HEK293T (cell line): ENCODE data around the gene NOXA1.

Experiments used
- CTCF ChIA-PET: fragments of 350-600 bp; formaldehyde crosslinking; extraction: SDS; loops from one replicate; lab custom pipeline; 2021; ENCODE audit warnings: antibody characterized with exemption, inconsistent platforms; lab: Yijun Ruan, JAX
- POLR2A ChIA-PET: fragments of 350-600 bp; formaldehyde crosslinking; extraction: SDS; loops from one replicate; lab custom pipeline; 2020; ENCODE audit warnings: antibody characterized with exemption, inconsistent platforms; lab: Yijun Ruan, JAX
- DNase-seq: peaks from one replicate; pipeline ENCODE4 v3.0.0; 2012; ENCODE audit warnings: mixed read lengths; ENCODE audit errors: extremely low spot score
- ARNT ChIP-seq: fragments of 450-650 bp; IDR thresholded peaks from 2 replicates; pipeline ENCODE4 v1.6.1; 2017; ENCODE audit warnings: mild to moderate bottlenecking
- BHLHE40 ChIP-seq: fragments of 450-650 bp; IDR thresholded peaks from 2 replicates; pipeline ENCODE4 v1.6.1; 2016; ENCODE audit warnings: mild to moderate bottlenecking, moderate library complexity, borderline replicate concordance
- CTBP1 ChIP-seq: fragments of 450-650 bp; IDR thresholded peaks from 2 replicates; pipeline ENCODE4 v1.6.1; 2016; ENCODE audit warnings: borderline replicate concordance
- ELF4 ChIP-seq: fragments of 450-650 bp; IDR thresholded peaks from 2 replicates; pipeline ENCODE4 v1.6.1; 2017; ENCODE audit warnings: antibody characterized with exemption
- FOXA1 ChIP-seq: fragments of 450-650 bp; IDR thresholded peaks from 2 replicates; pipeline ENCODE4 v1.6.1; 2016; ENCODE audit warnings: mild to moderate bottlenecking
- FOXK2 ChIP-seq: fragments of 450-650 bp; IDR thresholded peaks from 2 replicates; pipeline ENCODE4 v1.6.1; 2016; ENCODE audit warnings: mild to moderate bottlenecking
- FOXM1 ChIP-seq: fragments of 450-650 bp; IDR thresholded peaks from 2 replicates; pipeline ENCODE4 v1.6.1; 2017; ENCODE audit warnings: mild to moderate bottlenecking, borderline replicate concordance
- HDGF ChIP-seq: fragments of 450-650 bp; IDR thresholded peaks from 2 replicates; pipeline ENCODE4 v1.6.1; 2017; ENCODE audit warnings: antibody characterized with exemption, borderline replicate concordance
- L3MBTL2 ChIP-seq: fragments of 450-650 bp; conservative IDR thresholded peaks from 2 replicates; pipeline ENCODE4 v1.6.1; 2016; ENCODE audit warnings: mild to moderate bottlenecking
- LEF1 ChIP-seq: fragments of 450-650 bp; IDR thresholded peaks from 2 replicates; pipeline ENCODE4 v1.6.1; 2017; ENCODE audit warnings: mild to moderate bottlenecking, borderline replicate concordance
- NFRKB ChIP-seq: fragments of 450-650 bp; IDR thresholded peaks from 2 replicates; pipeline ENCODE4 v1.6.1; 2016; ENCODE audit warnings: mild to moderate bottlenecking, moderate library complexity
- PKNOX1 ChIP-seq: fragments of 450-650 bp; IDR thresholded peaks from 2 replicates; pipeline ENCODE4 v1.6.1; 2016
- SP1 ChIP-seq: fragments of 450-650 bp; IDR thresholded peaks from 2 replicates; pipeline ENCODE4 v1.6.1; 2017
- SUZ12 ChIP-seq: fragments of 450-650 bp; IDR thresholded peaks from 2 replicates; pipeline ENCODE4 v1.6.1; 2016; ENCODE audit warnings: mild to moderate bottlenecking
- TARDBP ChIP-seq: fragments of 450-650 bp; IDR thresholded peaks from 2 replicates; pipeline ENCODE4 v1.6.1; 2016
- ZNF384 ChIP-seq: fragments of 450-650 bp; IDR thresholded peaks from 2 replicates; pipeline ENCODE4 v1.6.1; 2016

The NOXA1 gene

GRCh38 chr9:137445930-137446431 lies 22.8 kb downstream of the NOXA1 start:
- ChIA-PET CTCF (interaction anchor here (0.6 to 1.3 kb wide), 4 partner anchors 14 to 159 kb away, joined by 3 to 8 read pairs (median 3); partner anchors contain the start of gene EXD3), POLR2A (interaction anchor here (1.0 to 1.2 kb wide), 2 partner anchors 13 to 21 kb away, joined by 3 to 4 read pairs; partner anchors contain the start of gene NSMF)
- DNase-seq, result no peak
- no peak for TF ChIP-seq SP1
- no peak for TF ChIP-seq ARNT
- TF ChIP-seq BHLHE40, result no peak
- no peak for TF ChIP-seq CTBP1
- no peak for TF ChIP-seq ELF4
- TF ChIP-seq LEF1, result no peak
- TF ChIP-seq L3MBTL2, result no peak
- TF ChIP-seq TARDBP, result no peak
- TF ChIP-seq FOXA1, result no peak
- no peak for TF ChIP-seq ZNF384

GRCh38 chr9:137446851-137447471 lies 23.8 kb downstream of the NOXA1 start:
- TF ChIP-seq PKNOX1, result no peak
- no peak for TF ChIP-seq LEF1
- no peak for TF ChIP-seq FOXA1
- TF ChIP-seq SUZ12, result no peak
- TF ChIP-seq BHLHE40, result no peak
- no peak for TF ChIP-seq L3MBTL2
- TF ChIP-seq FOXM1, result no peak
- no peak for TF ChIP-seq FOXK2
- no peak for TF ChIP-seq TARDBP
- TF ChIP-seq ZNF384, result no peak
- no peak for TF ChIP-seq SP1
- no peak for TF ChIP-seq NFRKB
- TF ChIP-seq HDGF, result no peak
- DNase-seq, result no peak
- ChIA-PET POLR2A (interaction anchor here (1.0 kb wide), 1 partner anchor 12 kb away, joined by 3 read pairs; the partner anchor contains the start of gene NSMF), CTCF (interaction anchor here (0.6 kb wide), 1 partner anchor 24 kb away, joined by 3 read pairs; the partner anchor contains the start of gene EXD3)

- TF ChIP-seq SUZ12 (no peak), BHLHE40 (no peak), TARDBP (no peak)
- ChIA-PET CTCF (no interaction called here), POLR2A (interaction anchor here (0.9 kb wide), 1 partner anchor 11 kb away, joined by 5 read pairs; the partner anchor contains the start of gene NSMF)
- DNase-seq, result no peak
Measured at GRCh38 chr9:137447722-137448601, 24.8 kb downstream of the NOXA1 start.

GRCh38 chr9:137448602-137448962 lies 25.4 kb downstream of the NOXA1 start:
- DNase-seq, result no peak
- TF ChIP-seq TARDBP (no peak), SP1 (no peak), PKNOX1 (no peak), SUZ12 (no peak), BHLHE40 (no peak), CTBP1 (no peak), ZNF384 (no peak), HDGF (no peak), ELF4 (no peak)
- ChIA-PET POLR2A (interaction anchor here (0.9 kb wide), 1 partner anchor 11 kb away, joined by 5 read pairs; the partner anchor contains the start of gene NSMF), CTCF (no interaction called here)

- DNase-seq, result no peak
- CTCF ChIA-PET, result no interaction called here
- POLR2A ChIA-PET, result no interaction called here
- TF ChIP-seq HDGF (no peak), CTBP1 (no peak), ARNT (no peak), SP1 (no peak), FOXK2 (no peak), BHLHE40 (no peak), SUZ12 (no peak), FOXM1 (no peak), PKNOX1 (no peak)
Measured at GRCh38 chr9:137449081-137449844, 26.1 kb downstream of the NOXA1 start.
